ENCODE results near the gene NOLC1. TPM values are rescaled to one million over a fixed set of nuclear protein-coding genes. Genes with fewer than 3 reads are reported as not detected.
A peak's percentile ranks its signal among the peaks of the same experiment; 100 is the strongest.
"Not testable (repeated sequence)": the region's sequence is repeated elsewhere in the genome, so short reads cannot be mapped to it uniquely, and the experiment has no call there.

Gene NOLC1
- total RNA-seq, 1 donor from 2014 or later = 116 TPM

GRCh38 chr10:102185811-102186527 is 33.8 kb downstream of the NOLC1 start:
- no peak for DNase-seq (ENCODE audit: low read depth, low spot score)
- Mint-ChIP-seq H3K9me3 (peaks cover 20% of the 10 kb centered on the region), H3K4me3 (no peak overlapping the region), H3K4me1 (no peaks in the 10 kb centered on the region), H3K27me3 (ENCODE audit: low read depth) (peaks cover 6% of the 10 kb centered on the region), H3K27ac (ENCODE audit: unreplicated experiment) (no peak overlapping the region), H3K36me3 (ENCODE audit: low read depth) (peaks cover 12% of the 10 kb centered on the region)
- TF ChIP-seq CTCF (conservative IDR thresholded peaks at IDR 0.05) = no peak

GRCh38 chr10:102188298-102188940 is 36.2 kb downstream of the NOLC1 start:
- no peak for DNase-seq (ENCODE audit: low read depth, low spot score)
- Mint-ChIP-seq H3K36me3 (ENCODE audit: low read depth) (peaks cover 15% of the 10 kb centered on the region), H3K27ac (ENCODE audit: unreplicated experiment) (peak overlapping the region; percentile 35), H3K4me1 (no peaks in the 10 kb centered on the region), H3K9me3 (peaks cover 29% of the 10 kb centered on the region), H3K4me3 (no peak overlapping the region), H3K27me3 (ENCODE audit: low read depth) (peaks cover 6% of the 10 kb centered on the region)
- no peak for TF ChIP-seq CTCF (conservative IDR thresholded peaks at IDR 0.05)

DNA sequence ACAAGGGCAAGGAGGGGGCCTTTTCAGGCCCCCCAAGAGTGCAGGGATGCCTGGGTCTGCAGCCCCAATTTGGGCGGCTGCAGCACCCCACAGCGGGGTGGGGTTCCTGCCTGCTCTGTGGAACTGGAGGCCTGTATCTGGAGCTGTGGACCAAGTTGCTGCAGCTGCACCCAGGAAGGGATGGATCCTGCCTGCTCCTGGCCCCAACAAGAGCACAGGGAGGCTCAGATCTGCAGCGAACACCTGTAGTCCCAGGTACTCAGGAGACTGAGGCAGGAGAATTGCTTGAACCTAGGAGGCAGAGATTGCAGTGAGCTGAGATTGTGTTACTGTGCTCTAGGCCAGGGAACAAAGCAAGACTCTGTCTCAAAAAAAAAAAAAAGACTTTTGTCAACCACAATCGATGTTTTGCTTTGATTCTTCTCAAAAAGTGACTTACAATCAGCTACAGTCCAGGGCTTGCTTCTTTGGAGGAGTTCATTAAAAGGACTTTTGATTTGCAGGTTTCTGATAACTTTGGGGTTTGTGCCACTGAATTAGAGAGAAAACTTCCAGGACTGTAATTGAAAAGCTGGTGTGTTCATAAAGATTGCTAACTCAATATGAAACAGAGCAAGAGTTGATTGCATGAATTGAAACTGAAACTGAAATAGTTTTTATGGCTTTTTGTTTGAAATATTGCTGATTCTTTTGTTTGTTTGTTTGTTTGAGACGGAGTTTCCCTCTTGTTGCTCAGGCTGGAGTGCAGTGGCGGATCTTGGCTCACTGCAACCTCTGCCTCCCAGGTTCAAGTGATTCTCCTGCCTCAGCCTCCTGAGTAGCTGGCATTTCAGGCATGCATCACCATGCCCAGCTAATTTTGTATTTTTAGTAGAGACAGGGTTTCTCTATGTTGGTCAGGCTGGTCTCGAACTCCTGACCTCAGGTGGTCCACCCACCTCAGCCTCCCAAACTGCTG is 37.0 kb downstream of the NOLC1 start:
- H3K36me3 Mint-ChIP-seq (ENCODE audit: low read depth) = peaks cover 15% of the 10 kb centered on the region
- not testable (repeated sequence) for H3K27me3 Mint-ChIP-seq (ENCODE audit: low read depth); DNase-seq (ENCODE audit: low read depth, low spot score); H3K4me1 Mint-ChIP-seq; H3K27ac Mint-ChIP-seq (ENCODE audit: unreplicated experiment); H3K4me3 Mint-ChIP-seq
- H3K9me3 Mint-ChIP-seq = peaks cover 28% of the 10 kb centered on the region

DNA sequence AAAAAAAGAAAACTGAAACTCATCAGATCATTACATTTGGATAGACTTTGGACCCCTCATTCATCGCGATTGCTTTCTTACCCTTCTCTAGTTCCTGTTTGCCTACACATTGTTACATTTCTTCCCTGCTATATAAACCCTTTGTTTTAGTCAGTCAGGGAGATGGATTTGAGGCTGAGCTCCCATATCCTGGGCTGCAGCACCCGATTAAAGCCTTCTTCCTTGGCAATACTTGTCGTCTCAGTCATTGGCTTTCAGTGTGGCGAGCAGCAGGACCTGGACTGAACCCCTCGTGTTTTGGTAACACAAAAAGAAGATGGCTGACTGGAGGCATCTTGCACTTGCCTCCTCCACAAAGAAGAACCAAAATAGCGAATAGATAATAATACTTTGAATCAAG is 39.8 kb downstream of the NOLC1 start:
- TF ChIP-seq CTCF (conservative IDR thresholded peaks at IDR 0.05) = no peak
- peaks cover 14% of the 10 kb centered on the region for H3K9me3 Mint-ChIP-seq

DNA sequence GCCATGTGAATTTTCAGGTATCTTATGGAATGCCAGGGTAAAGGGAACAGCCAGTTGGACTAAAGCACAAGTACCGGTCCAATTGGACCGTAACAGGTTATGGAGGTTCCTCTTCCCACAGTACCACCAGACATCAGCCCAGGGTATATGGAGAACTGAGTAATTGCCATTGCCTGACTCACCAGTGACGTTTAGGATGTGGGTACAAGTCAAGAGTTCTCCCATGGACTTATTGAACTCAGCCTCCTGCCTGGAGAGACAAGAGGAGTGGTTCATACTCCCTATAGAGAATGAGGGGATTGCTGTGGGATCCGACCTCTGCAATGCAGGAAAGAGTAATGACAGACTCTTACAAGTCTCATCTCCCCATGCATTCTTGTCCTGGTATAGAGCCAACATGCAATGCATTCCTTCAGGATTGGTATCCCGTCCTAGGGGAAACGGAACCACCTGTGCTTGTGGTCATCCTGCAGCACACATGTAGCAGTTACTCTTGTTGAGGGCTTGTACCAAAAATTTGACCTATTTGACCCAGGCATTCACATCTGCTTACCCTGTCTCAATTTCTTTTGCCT is 43.2 kb downstream of the NOLC1 start:
- Mint-ChIP-seq H3K36me3 (ENCODE audit: low read depth) (peaks cover 3% of the 10 kb centered on the region), H3K4me1 (no peaks in the 10 kb centered on the region), H3K9me3 (peaks cover 11% of the 10 kb centered on the region), H3K27ac (ENCODE audit: unreplicated experiment) (no peak overlapping the region), H3K4me3 (no peak overlapping the region), H3K27me3 (ENCODE audit: low read depth) (peaks cover 2% of the 10 kb centered on the region)
- no peak for DNase-seq (ENCODE audit: low read depth, low spot score)
- no peak for TF ChIP-seq CTCF (conservative IDR thresholded peaks at IDR 0.05)

More for the DNA sequence above, 39.8 kb downstream of the NOLC1 start:
- Mint-ChIP-seq H3K27me3 (ENCODE audit: low read depth) (peaks cover 2% of the 10 kb centered on the region), H3K36me3 (ENCODE audit: low read depth) (peaks cover 6% of the 10 kb centered on the region), H3K27ac (ENCODE audit: unreplicated experiment) (peak overlapping the region; percentile 60), H3K4me1 (no peaks in the 10 kb centered on the region), H3K4me3 (no peak overlapping the region)
- no peak for DNase-seq (ENCODE audit: low read depth, low spot score)

Data from neural crest cell (in vitro differentiated cells).